Measurements from ENCODE around the gene CAVIN2. TPM values are rescaled to one million over a fixed set of nuclear protein-coding genes. Genes with fewer than 3 reads are reported as not detected.

CAVIN2 gene
- total and polyA plus RNA-seq, 11 donors, result 35.2 to 149 (median 93.0) TPM

- intact Hi-C loops (cut with DNase I), result loop anchor here in 3 of 10 donors (5.0 to 10.0 kb wide), 3 partner anchors 58 to 176 kb away; no protein-coding TSS in a partner anchor
- DNase-seq (no peak), ATAC-seq (no peak)
- 68 to 74% (median 72%) methylated on average over 7 of the region's 7 CpGs for WGBS, 4 donors
- Histone ChIP-seq H3K4me1 (peaks cover 2 to 62% (median 32%) of the 10 kb centered on the region in 12 donors), H3K9me3 (no peaks in the 10 kb centered on the region), H3K27ac (peak overlapping the region; percentile 10 to 96 (median 60)), H3K36me3 (no peaks in the 10 kb centered on the region), H3K4me3 (no peak overlapping the region), H3K27me3 (no peaks in the 10 kb centered on the region)
- TF ChIP-seq, protein P1, sequence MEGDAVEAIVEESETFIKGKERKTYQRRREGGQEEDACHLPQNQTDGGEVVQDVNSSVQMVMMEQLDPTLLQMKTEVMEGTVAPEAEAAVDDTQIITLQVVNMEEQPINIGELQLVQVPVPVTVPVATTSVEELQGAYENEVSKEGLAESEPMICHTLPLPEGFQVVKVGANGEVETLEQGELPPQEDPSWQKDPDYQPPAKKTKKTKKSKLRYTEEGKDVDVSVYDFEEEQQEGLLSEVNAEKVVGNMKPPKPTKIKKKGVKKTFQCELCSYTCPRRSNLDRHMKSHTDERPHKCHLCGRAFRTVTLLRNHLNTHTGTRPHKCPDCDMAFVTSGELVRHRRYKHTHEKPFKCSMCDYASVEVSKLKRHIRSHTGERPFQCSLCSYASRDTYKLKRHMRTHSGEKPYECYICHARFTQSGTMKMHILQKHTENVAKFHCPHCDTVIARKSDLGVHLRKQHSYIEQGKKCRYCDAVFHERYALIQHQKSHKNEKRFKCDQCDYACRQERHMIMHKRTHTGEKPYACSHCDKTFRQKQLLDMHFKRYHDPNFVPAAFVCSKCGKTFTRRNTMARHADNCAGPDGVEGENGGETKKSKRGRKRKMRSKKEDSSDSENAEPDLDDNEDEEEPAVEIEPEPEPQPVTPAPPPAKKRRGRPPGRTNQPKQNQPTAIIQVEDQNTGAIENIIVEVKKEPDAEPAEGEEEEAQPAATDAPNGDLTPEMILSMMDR (IDR thresholded peaks at IDR 0.05), result no peak
- TF ChIP-seq POLR2A (IDR thresholded peaks at IDR 0.05), result no peak
These were observed 2.2 kb upstream of the CAVIN2 start for GRCh38 chr2:191848771-191849767.

DNA sequence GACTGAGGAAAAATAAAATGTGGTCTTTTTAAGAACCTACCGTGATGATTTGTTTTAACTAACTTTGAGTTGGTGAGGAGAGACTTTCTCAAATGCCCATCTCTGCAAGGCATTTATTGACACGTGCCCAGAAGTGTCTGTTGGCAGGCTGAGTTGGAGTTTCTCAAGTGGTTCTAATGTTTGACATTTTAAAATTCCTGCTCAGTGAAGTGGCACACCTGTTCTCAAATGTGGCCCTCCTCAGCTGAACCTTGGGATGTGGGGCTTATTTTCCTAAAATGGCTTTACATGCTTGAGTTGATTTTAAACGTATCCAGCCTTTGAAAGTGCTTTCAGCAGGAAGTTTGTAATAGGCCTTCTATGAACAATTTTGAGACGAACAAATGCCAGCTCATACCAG, 876 bp upstream of the CAVIN2 start:
- Histone ChIP-seq H3K4me3 (peak overlapping the region in 10 of 12 donors; percentile 61 to 85 (median 76)), H3K4me1 (peaks cover 0 to 55% (median 26%) of the 10 kb centered on the region in 12 donors)

GRCh38 chr2:191845876-191846514, 893 bp downstream of the CAVIN2 start:
- H3K4me3 ChIP-seq, result peak overlapping the region; percentile 52 to 85 (median 76)
- no peaks in the 10 kb centered on the region for H3K9me3 ChIP-seq
- H3K4me1 ChIP-seq, result peaks cover 0 to 59% (median 36%) of the 10 kb centered on the region in 12 donors
- H3K27ac ChIP-seq, result peak overlapping the region; percentile 89 to 98 (median 96)
- no peaks in the 10 kb centered on the region for H3K27me3 ChIP-seq
- 5 to 27% (median 16%) methylated on average over 11 of the region's 11 CpGs for WGBS, 4 donors
- DNase-seq, result no peak
- intact Hi-C loops (cut with DNase I), result loop anchor here in 4 of 10 donors (2.0 to 10.0 kb wide), 5 partner anchors 21 to 181 kb away; no protein-coding TSS in a partner anchor
- TF ChIP-seq, protein P1 (IDR thresholded peaks at IDR 0.05), result no peak
- TF ChIP-seq POLR2A (IDR thresholded peaks at IDR 0.05), result no peak
- peak; percentile 1 to 4 (median 2) for ATAC-seq
- H3K36me3 ChIP-seq, result peaks cover 0 to 14% (median 3%) of the 10 kb centered on the region in 9 donors

More for the DNA sequence above, 876 bp upstream of the CAVIN2 start:
- 11 to 19% (median 15%) methylated on average over 4 of the region's 4 CpGs for WGBS, 4 donors
- peaks cover 0 to 6% (median 2%) of the 10 kb centered on the region in 9 donors for H3K36me3 ChIP-seq
- peak overlapping the region; percentile 89 to 98 (median 96) for H3K27ac ChIP-seq
- ATAC-seq (no peak), DNase-seq (peak in 1 of 5 donors; percentile 45)
- no peak for TF ChIP-seq POLR2A (IDR thresholded peaks at IDR 0.05)
- TF ChIP-seq, protein P1 (IDR thresholded peaks at IDR 0.05), result no peak
- no peaks in the 10 kb centered on the region for H3K9me3 ChIP-seq
- intact Hi-C loops (cut with DNase I), result loop anchor here in 6 of 10 donors (1.0 to 10.0 kb wide), 7 partner anchors 10 to 179 kb away; no protein-coding TSS in a partner anchor
- no peaks in the 10 kb centered on the region for H3K27me3 ChIP-seq

Data from heart left ventricle (tissue), 16 donors.